Activated naive CD4-positive, alpha-beta T cell treated with Interleukin-2 at 50 U/mL for 16 hours (primary cell): ENCODE data around the gene TSGA10IP.
A peak's percentile ranks its signal among the peaks of the same experiment; 100 is the strongest.

ENCODE experiments used
- DNase-seq: peaks from one replicate; pipeline ENCODE4 v3.0.0-alpha.2; 2020

Gene TSGA10IP

DNA sequence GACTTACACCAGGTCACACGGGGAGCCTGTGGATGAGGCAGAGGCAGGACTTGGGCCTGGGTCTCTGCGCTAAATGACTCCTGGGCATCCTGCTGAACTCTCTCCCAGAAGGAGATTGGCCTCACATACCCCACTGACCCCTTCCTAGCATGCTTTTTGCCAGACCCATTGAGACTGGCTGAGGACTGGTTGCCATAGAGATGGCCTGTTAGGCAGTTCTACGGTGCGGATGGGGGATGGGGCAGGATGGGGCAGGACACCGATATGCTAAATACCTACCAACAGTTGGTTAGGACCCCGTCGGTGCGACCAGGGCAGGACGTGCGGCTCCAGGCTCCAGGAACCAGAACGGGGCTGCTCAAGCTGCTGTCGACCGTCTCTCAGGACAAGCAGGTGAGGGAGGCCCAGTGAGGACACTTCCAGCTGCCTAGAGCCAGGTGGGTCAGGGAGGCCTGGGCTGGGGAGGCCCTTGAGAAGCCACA lies at the start of gene TSGA10IP:
Gene TSGA10IP (plus strand): TSS at position 51 of the 482 bp plus-strand sequence. CDS start 196 bp downstream, at position 247.
- DNase-seq = no peak

DNA sequence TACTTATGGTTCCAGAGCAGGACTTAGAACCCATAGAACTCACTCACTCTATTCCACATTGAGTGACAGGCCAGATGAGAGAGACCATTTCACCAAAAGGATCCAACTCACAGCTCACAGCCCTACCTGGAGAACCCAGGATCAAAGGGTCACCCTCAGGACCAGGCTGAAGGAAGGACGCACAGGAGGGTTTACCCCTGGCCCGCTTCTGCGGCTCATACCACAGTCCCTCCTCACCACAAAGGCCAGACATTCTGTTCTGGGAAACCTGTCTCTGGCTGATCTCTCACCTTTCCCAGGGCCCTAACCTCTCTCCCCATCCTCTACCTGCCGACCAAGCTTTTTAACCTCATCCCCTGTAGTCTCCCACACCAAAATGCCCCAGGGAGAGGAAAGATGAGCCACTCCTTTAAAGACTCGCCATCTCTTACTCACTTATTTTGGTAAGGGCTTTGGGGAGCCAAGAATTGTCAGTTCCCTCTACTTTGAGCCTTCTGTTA lies 49.7 kb upstream of the TSGA10IP start:
- DNase-seq = no peak

DNA sequence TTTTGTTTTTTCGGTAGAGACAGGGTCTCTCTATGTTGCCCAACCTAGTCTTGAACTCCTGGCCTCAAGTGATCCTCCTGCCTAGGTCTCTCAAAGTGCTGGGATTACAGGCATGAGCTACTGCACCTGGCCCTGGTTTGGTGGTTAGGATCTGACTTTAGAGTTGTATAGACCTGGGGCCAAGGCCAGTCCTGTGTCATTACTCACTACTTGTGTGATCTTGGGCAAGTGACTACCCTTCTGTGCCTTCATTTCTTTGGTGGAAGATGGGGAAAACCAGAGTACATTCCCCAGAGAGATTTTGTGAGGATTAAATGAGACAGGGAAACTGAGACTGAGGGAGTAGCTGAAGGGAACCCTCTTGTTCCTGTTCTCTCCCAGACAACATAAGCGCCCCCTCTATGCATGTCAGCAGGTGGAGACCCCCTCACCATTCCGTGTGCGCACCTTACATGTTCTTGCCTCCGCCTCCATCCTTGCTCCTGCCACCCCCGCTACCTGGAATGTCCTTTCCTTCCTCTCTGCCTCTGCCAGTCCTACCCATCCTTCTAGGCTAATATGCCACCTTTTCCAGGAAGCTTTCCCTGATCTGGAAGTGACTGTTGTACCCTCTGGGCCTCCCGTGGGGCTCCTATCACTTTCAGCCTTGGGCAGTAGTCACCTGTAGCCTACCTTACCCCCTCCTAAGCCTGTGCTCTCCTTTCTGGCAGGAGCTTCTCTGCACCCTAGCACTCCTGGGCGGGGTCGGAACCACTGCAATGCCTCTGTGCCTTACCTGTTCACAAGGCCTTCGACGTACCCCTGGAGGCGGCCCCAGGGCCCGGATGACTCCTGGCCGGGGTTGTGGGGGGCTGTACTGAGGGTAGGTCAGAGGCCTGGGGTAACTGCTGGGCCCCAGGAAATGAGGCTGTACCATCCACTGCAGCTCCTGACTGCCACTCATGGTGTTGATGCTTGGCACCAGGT lies 49.0 kb upstream of the TSGA10IP start:
- DNase-seq = no peak

DNA sequence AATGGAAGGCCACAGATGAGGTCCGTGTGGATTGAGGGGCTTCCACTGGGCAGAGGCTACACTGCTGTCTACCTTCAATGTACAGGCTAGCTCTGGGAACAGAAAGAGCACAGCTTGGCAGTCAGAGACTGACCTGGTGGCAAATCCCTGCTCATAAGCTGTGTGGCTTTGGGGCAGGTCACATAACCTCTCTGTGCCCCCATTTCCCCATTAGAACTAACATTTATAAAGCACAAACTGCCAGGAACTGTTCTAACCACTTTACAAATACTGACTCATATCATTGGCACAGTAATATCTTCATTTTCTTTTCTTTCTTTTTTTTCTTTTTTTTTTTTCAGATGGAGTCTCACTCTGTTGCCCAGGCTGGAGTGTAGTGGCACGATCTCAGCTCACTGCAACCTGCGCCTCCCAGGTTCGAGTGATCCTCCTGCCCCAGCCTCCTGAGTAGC lies 48.2 kb upstream of the TSGA10IP start:
- DNase-seq = no peak

DNA sequence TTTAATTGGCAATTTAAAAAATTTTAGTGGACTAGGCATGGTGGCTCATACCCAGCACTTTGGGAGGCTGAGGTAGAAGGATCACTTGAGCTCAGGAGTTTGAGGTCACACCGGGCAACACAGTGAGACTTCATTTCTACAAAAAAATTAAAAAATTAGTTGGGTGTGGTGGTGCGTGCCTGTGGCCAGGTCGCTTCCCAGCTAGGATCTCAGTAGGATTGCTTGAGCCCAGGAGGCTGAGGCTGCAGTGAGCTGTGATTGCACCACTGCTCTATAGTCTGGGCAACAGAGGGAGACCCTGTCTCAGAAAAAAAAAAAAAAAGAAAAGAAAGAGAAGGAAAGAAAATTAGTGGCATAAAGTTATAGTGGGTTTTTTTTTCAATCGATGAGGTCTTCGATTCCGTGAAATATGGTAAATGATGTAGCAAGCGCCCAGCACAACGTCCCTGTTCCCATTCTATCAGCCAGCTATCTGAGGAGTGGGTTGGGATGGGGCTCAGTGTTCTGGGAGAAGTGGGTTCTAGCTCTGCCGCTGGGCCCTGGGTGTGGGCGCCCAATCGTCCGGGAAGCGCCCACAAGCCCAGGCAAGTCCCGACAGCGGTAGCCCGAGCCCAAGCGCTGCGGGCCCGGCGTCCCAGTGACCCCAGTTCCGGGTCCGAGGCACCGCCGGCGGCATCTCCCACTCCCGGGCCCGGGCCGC lies 46.5 kb upstream of the TSGA10IP start:
- DNase-seq = no peak

- DNase-seq = peak; percentile 80
Observed at GRCh38 chr11:65899356-65900124, 45.7 kb upstream of the TSGA10IP start.

DNA sequence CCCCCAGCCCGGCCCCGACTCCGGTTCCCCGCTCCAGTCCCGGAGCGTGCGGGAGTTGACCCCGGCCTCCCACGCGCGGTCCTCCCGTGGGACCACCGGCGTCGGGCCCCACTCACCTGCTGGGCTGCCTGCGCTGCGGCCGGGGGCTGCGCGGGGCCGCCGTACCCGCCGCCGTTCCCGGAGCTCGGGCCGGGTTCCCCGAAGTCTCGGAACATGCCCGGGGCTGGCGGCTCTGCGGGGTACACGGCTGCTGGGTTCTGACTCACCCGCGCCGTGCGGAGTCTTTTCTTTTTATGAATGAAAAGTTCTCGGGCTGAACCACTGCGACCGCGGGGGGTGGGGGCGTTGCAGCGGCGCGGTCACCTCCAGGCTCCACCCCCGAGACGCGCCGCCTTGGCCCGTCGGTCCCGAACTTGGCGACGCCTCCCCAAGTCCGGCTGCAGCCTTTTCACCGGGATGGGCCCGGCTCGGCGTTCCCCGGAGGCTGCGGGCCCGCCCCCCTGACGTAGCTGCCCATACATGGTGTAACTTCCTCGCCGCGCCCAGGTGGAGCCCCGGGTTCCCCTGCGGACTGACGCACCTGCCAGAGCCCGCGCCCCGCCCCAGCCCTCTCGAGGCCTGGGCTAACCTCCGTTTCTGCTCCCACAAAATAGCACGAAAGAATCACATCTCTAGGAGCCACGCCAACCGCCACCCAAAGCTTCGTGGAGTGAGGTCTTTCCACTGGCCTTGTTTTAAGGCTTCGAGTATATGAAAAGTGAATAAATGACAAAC lies 45.0 kb upstream of the TSGA10IP start, which contains the start of gene FOSL1:
Gene FOSL1 (minus strand): TSS at position 264 of the 774 bp plus-strand sequence. CDS start 49 bp downstream, at position 215.
- peak; percentile 95 for DNase-seq

DNA sequence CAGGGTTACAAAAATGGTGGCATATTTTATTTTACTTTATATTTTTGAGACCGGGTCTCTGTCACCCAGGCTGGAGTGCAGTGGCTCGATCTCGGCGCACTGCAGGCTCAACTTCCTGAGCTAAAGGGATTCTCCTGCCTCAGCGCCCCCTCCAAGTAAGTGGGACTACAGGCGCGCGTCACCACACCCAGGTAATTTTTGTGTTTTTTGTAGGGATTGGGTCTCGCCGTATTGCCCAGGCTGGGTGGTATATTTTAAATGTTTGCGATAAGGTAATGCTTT lies 44.4 kb upstream of the TSGA10IP start:
- DNase-seq = no peak

DNA sequence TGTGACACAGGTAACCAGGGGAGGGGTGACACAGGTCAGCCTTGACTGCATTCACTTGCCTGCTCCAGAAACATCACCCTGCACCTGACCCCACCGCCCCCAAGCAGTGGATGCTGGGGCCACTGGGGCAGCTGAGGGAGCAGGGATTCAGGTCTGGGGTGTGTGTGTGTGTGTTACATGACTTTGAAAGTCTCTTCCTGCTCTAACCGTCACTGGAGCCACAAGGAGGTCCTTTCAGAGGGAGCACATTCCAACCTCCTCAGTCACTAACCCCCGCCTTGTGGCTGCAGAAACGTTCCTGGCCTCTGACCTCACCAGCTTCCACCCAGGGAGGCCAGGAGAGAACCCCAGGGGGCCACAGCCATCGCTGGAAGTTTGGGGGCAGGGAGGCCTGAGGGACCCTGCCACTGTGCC lies 42.2 kb upstream of the TSGA10IP start:
- DNase-seq = no peak

DNA sequence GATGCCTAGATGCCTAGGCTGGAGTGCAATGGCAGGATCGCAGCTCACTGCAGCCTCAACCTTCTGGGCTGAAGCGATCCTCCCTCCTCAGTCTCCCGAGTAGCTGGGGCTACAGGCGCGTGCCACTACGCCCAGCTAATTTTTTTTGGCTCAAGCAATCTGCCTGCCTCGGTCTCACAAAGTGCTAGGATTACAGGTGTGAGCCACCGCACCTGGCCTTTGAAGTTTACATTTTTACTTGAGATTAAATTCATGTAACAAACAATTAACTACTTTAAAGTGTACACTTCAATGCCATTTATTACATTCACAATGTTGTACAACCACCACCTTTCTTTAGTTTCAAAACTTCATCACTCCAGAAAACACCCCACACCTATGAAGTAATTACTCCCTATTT lies 41.6 kb upstream of the TSGA10IP start:
- no peak for DNase-seq

GRCh38 chr11:65906602-65907001 lies 38.7 kb upstream of the TSGA10IP start:
- no peak for DNase-seq

- DNase-seq = no peak
Observed at GRCh38 chr11:65907878-65908277, 37.4 kb upstream of the TSGA10IP start.

- DNase-seq = no peak
Observed at GRCh38 chr11:65911682-65912568, 33.4 kb upstream of the TSGA10IP start.

- DNase-seq = no peak
Observed at GRCh38 chr11:65912845-65913244, 32.4 kb upstream of the TSGA10IP start.

GRCh38 chr11:65915101-65915820 lies 30.0 kb upstream of the TSGA10IP start:
- no peak for DNase-seq

- no peak for DNase-seq
Observed at GRCh38 chr11:65915821-65916251, 29.4 kb upstream of the TSGA10IP start.

DNA sequence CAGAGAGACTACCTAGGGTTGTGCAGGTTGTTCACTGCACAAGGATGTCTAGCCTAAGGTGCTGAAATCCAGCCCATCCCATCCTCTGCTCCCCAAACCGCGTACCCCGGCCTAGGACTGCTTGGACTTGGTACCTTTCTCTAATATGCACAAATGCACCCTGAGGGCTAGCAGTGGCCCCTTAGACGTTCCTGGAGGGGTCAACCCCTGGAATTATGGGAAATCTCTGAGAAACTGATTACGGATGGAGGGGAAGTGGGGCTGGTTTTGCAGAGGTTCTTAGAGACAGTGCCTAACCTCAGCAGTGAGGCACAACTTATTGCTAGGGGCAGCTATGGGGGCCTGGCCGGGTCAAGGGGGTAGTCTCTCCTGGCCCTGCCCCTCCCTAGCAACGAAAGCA lies 28.9 kb upstream of the TSGA10IP start:
- no peak for DNase-seq

DNA sequence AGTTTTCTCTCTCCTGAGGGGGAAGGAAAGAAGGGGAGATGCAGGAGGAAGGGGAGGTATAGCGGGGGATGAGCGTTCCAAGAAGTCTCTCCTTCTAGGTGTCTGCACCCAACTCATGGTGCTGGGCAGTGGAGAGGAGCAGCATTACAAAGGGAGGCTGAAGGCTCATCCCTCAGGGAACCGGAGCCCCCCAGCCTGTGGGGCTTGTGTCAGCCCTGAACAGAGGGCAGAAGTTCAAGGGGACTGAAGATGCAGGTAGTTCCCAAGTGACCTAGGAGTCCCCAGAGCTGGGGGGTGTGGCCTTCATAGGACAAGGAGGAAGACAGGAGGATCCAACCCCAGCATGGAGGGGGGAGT lies 28.2 kb upstream of the TSGA10IP start:
- no peak for DNase-seq

DNA sequence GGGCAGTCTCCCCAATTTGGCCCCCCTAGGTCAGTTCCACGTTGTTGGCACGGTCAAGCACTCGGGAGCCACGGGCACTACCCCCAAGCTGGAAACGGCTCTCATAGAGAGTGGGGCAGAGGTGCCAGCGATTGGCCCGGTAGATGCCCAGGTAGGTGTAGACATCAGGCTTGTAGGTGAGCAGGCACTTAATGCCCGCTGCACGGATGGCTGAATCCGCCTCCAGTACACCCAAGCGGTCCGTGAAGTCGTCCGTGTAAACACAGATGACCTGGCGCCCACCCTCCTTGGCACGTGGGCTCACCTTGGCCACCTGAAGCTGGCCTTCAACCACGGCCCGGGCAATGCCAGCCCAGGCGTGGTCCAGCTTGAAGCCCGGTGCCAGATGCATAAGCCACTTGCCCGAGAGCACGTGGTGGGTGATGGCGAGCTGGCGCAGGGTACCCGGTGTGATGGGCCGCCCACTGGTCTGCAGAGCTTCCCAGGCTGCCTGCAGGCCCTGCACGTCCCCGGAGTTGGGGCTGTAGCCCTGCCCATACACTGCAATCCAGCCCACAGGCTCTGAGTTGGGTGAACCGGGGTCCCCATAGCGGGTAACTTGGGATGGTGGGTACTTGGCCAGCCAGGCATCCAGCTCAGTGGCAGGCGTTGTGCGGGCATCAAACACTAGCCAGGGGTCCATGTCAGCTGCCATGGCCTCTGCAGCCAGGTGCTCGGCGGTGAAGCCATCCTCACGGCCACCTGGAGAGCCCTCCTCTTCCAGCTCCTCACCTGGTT lies 27.7 kb upstream of the TSGA10IP start:
- DNase-seq = no peak
